RWPE1 (cell line): ENCODE data around the gene MAPKAPK3.
A peak's percentile ranks its signal among the peaks of the same experiment; 100 is the strongest.

Experiments used
- CTCF ChIA-PET: fragments of 350-600 bp; sonication (Branson Sonifier 250); formaldehyde crosslinking; extraction: SDS; loops from one replicate; lab custom pipeline; 2021; lab: Yijun Ruan, JAX
- POLR2A ChIA-PET: fragments of 400-600 bp; formaldehyde crosslinking; extraction: SDS; loops from one replicate; lab custom pipeline; 2020; ENCODE audit warnings: antibody characterized with exemption; ENCODE audit not compliant: low non-redundant PET; lab: Yijun Ruan, JAX
- DNase-seq: peaks from one replicate; pipeline ENCODE4 v3.0.0; 2012; ENCODE audit warnings: low spot score
- H3K27ac ChIP-seq: fragments of 450-650 bp; 2 replicates; pipeline ENCODE4 v1.5.1; 2017
- TF ChIP-seq, protein P1 (sequence below): fragments of 450-650 bp; conservative IDR thresholded peaks from 2 replicates; pipeline ENCODE4 v1.5.1; 2017; ENCODE audit warnings: low read depth, mild to moderate bottlenecking

The MAPKAPK3 gene

DNA sequence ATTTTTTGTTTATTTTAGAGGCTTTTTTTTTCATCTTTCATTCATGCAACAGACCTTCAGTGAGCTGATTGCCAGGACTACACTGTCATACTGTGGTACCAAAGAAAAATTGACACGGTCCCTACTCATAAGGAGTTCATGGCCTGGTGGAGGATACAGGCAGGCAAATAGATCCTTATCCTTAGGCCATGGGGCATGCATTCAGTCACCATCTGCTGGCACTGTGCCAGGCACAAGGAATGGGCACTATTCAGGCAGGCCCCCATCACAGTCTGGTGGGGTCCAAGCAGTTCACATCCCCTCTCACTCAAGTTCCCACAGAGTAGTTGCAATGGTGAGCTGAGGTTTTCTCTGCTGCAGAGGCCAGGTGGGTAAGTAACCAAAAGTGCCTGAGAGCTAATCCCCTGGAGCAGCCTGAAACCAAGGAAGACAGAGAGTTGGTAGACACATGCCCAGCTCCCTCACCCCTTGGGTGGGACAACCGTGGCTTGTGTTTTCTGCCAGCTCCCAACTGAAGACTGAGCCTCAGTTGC, 22.6 kb upstream of the MAPKAPK3 start:
- TF ChIP-seq, protein P1, sequence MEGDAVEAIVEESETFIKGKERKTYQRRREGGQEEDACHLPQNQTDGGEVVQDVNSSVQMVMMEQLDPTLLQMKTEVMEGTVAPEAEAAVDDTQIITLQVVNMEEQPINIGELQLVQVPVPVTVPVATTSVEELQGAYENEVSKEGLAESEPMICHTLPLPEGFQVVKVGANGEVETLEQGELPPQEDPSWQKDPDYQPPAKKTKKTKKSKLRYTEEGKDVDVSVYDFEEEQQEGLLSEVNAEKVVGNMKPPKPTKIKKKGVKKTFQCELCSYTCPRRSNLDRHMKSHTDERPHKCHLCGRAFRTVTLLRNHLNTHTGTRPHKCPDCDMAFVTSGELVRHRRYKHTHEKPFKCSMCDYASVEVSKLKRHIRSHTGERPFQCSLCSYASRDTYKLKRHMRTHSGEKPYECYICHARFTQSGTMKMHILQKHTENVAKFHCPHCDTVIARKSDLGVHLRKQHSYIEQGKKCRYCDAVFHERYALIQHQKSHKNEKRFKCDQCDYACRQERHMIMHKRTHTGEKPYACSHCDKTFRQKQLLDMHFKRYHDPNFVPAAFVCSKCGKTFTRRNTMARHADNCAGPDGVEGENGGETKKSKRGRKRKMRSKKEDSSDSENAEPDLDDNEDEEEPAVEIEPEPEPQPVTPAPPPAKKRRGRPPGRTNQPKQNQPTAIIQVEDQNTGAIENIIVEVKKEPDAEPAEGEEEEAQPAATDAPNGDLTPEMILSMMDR, result no peak
- ChIA-PET POLR2A (no interaction called here), CTCF (interaction anchor here (0.6 kb wide), 1 partner anchor 142 kb away, joined by 3 read pairs; no protein-coding TSS in a partner anchor)
- no peak for DNase-seq
- no peak overlapping the region for H3K27ac ChIP-seq

DNA sequence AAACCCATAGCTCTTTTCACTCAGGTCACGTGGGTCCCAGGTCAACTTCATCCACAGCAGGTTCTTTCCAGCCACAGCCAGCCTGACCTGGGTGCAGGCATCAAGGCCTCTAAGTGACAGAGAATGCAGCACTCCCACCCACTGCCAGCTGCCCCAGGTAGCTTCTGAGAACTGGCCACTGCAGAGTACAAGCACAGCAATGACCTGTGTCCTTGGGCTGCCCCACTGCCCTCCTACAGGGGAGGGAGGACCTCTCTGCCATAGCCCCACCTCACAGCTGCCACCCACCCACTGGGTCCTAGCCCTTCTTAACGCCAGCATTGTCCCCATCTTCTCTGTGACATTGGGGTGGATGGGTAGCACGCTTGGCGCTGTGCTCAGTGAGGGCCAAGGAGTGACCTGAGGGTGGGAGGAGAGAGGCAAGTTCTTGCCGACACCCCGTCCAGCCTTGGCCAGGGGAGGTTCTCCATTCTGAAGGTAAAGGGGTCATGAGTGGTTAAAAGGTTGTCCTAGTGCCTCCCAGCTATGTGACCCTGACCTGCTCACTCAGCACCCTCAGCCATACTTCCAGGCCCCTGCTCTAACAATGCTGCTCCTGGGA, 17.7 kb upstream of the MAPKAPK3 start:
- ChIA-PET CTCF (no interaction called here), POLR2A (no interaction called here)
- H3K27ac ChIP-seq, result peak overlapping the region; percentile 99
- TF ChIP-seq, protein P1, result no peak
- DNase-seq, result no peak

DNA sequence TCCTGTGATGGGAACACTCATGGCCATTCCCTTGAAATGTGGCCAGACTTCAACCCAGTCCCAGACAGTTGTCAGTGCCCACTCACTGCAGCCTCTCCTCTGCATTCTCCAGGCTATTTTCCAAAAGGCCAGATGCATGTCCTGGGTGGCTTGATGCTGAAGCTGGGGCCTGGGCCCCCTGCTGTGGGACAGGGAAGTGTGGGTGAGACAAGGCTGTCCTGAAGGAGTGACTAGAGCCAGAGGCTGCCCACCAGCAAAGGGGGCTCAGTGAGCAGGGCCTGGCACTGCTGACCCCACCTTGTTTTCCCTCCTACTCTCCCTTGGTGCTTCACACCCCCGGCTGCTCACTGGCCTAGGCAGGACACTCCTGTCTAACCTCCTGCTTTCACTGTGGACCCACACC, 17.2 kb upstream of the MAPKAPK3 start:
- peak overlapping the region; percentile 99 for H3K27ac ChIP-seq
- ChIA-PET CTCF (no interaction called here), POLR2A (no interaction called here)
- no peak for DNase-seq
- TF ChIP-seq, protein P1, result no peak

DNA sequence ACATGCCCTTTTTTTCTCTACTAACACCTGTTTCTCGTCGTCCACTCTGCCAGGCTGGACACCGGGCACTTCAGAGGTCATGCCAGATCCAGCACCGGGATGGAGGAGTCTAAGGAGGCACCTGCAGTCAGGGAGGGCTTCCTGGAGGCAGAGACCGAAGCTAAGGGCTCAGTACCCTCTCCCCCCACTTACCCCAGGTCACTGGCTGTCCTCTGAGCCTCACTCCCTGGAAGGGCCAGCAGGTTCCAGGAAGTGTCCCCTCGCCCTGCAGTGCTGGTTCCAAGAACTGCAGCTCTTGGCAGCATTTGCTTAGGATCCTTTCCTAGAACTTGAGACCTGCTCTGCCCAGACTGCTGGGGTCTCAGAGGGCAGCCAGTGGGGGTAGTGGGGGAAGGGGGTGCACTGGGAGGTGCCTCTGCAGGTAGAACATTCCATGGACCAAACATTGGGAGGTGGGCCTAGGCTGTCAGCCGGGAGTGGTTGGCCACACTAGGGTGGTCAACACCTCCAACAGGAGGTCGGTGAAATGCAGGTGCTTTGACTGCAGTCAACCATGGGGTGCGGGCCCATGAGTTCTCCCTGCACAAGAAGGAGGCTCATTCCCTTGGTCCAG, 16.7 kb upstream of the MAPKAPK3 start:
- ChIA-PET CTCF (no interaction called here), POLR2A (no interaction called here)
- peak overlapping the region; percentile 99 for H3K27ac ChIP-seq
- DNase-seq, result no peak
- TF ChIP-seq, protein P1, result no peak

DNA sequence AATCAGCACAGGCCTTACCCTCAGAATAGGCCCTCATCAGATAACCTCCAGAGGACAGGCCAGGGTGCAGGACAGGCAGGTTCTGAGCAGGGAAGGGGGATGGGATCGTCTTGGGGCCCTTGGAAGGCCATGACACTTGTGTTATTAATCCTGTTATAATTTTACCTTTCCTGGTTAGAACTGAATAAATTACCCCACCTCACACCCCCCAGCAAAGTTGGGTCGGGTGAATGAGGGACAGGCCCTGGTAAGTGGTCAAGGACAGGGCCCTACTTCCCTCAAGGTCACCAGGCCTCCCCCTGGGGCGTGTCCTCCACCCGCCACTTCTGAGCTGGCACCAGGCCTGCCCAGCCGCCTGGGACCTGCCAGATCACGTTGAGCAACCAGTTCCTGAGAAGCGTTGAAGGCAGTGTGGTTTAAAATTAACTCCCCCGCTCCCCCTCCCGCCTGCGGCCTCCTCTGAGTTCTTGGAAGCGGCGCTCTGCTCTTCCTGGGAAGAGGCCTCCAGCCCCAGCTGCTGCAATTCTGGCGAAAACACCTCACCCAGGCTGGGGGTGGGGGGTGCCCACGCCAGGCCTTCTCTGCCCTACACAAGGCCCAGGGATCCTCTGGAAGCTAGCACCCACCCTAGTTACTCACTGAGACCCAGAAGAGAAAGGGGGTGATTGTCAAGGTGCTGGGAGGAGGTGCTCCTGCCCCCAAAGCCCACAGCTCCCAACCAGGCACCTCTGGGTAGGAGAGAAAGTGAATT, 15.9 kb upstream of the MAPKAPK3 start:
- ChIA-PET CTCF (no interaction called here), POLR2A (interaction anchor here (0.7 to 1.3 kb wide), 2 partner anchors 9 to 32 kb away, joined by 4 read pairs; partner anchors contain the start of gene HEMK1)
- H3K27ac ChIP-seq, result peak overlapping the region; percentile 99
- peak; percentile 87 for DNase-seq
- TF ChIP-seq, protein P1, result no peak

DNA sequence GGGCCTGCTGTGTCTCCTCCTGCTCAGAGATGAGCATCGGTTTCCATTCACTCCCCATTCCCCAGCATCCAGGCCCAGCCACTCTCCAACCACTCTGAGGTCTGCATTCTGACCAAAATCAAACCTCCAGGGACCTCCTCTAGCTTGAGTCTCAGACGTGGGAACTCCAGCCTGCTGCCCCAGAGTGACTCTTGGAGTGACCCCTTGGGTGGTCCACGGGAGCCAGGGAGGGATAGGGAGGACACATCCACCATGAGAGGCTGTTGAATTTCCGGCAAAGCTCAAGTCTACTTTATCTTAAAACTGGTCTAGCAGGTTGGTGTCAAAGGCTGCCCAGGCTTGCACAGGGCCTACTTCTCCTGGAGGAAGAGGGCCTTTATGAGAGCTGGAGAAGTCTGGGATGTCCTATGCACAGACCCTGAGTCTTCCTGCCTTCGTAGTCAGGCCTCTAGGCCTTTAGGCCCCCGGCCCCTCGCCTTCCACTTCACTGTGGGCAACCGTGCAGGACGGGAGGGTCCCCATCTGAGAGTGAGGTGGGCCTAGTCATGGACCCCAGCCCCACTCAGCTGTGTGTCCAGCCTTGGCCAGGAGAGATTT, 14.3 kb upstream of the MAPKAPK3 start:
- peak overlapping the region; percentile 99 for H3K27ac ChIP-seq
- TF ChIP-seq, protein P1, result no peak
- POLR2A ChIA-PET, result no interaction called here
- CTCF ChIA-PET, result interaction anchor here (1.3 kb wide), 1 partner anchor 13 kb away, joined by 5 read pairs; no protein-coding TSS in a partner anchor
- no peak for DNase-seq
